ENCODE data around the gene TMEM156.

DNA sequence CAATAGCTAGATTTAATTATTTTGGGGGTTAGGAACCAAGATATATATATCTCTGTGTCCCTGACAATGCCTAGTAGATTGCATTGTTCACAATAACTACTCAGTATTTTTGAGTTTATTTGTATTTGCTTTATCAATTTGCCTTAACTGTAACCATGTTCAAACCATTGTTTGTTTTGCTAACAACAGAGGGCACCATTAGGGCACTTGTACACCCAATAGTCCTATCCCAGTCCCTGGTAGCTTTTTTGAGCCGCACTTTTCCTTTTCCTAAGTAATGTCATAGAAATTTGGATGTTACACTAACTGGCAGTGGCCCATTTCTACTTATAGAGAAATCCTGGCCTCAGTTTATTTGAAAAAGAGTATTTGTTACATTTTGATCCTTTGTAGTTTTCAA lies 29.2 kb upstream of the TMEM156 start:
- TF ChIP-seq, protein P1, sequence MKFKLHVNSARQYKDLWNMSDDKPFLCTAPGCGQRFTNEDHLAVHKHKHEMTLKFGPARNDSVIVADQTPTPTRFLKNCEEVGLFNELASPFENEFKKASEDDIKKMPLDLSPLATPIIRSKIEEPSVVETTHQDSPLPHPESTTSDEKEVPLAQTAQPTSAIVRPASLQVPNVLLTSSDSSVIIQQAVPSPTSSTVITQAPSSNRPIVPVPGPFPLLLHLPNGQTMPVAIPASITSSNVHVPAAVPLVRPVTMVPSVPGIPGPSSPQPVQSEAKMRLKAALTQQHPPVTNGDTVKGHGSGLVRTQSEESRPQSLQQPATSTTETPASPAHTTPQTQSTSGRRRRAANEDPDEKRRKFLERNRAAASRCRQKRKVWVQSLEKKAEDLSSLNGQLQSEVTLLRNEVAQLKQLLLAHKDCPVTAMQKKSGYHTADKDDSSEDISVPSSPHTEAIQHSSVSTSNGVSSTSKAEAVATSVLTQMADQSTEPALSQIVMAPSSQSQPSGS (tag by site-specific recombination; IDR thresholded peaks at IDR 0.05; ENCODE audit: low read depth), result no peak
- no peak for TF ChIP-seq KLF1 (tag by site-specific recombination; IDR thresholded peaks at IDR 0.05)
- TF ChIP-seq, protein P2, sequence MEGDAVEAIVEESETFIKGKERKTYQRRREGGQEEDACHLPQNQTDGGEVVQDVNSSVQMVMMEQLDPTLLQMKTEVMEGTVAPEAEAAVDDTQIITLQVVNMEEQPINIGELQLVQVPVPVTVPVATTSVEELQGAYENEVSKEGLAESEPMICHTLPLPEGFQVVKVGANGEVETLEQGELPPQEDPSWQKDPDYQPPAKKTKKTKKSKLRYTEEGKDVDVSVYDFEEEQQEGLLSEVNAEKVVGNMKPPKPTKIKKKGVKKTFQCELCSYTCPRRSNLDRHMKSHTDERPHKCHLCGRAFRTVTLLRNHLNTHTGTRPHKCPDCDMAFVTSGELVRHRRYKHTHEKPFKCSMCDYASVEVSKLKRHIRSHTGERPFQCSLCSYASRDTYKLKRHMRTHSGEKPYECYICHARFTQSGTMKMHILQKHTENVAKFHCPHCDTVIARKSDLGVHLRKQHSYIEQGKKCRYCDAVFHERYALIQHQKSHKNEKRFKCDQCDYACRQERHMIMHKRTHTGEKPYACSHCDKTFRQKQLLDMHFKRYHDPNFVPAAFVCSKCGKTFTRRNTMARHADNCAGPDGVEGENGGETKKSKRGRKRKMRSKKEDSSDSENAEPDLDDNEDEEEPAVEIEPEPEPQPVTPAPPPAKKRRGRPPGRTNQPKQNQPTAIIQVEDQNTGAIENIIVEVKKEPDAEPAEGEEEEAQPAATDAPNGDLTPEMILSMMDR (tag by site-specific recombination; IDR thresholded peaks at IDR 0.05), result no peak
- no peak for TF ChIP-seq TRIM28 (IDR thresholded peaks at IDR 0.05; ENCODE audit: borderline replicate concordance, low read length)
- TF ChIP-seq IKZF3 (tag by site-specific recombination; IDR thresholded peaks at IDR 0.05), result no peak
